Epidermal melanocyte (primary cell): Measurements from ENCODE around the gene FHIT.
"Not testable (repeated sequence)": the region's sequence is repeated elsewhere in the genome, so short reads cannot be mapped to it uniquely, and the experiment has no call there.

ENCODE experiments used
- DNase-seq: peaks from one replicate; pipeline ENCODE4 v3.0.0; 2011; ENCODE audit warnings: low spot score; ENCODE audit not compliant: insufficient read length

The FHIT gene

DNA sequence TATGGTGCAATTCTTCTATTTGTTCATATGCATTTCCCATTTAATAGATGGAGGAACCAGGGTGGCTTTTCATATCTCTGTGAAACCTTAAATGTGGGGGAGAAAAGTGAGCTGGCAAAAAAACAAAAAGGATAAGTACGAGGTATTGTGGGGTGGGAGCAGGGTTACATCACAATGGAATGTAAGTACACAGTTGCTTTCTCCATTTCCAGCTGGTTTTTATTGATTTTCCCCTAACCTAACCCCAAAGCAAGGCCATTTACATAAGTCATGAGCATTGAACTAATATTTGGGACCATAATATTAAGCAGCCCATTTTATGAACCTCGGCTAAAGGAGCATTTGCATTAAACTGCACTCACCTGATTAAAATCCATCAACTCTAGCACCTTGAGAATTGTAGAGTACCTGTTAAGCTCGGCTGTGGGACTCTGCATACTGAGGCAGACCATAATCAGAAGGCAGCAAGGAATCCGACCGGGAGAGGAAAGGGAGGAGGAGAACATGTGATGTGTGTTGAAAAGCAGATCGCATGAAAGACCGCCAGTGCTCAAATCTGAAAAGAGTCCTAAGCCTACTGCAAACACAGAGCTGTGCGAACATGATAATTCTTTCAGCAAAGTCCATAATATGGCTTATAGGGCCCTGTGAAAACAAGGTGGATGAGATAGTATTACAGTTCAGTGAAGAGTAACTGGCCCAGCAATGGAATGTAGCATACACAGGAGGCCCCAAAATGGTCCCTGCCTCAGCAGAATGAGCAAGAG lies 513.4 kb downstream of the FHIT start:
- no peak for DNase-seq

DNA sequence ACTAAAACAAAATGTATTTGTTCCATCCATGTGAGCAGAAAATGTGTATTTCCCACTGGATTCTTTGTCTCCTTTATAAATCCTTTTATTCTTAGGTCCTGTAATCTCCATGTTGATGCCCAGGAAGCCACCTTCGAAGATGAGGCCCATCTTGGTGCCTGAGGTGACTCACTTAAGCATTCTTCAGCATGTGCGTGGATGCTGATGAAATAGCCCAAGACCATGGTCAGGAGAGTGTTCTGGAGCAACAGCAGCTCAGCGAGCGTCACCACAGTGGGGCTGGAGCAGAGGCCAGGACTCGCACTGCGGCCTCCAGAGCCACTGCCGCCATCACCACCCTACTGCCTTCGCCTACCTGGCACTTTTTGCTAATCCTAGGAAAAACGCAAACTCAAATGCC lies 520.9 kb downstream of the FHIT start:
- no peak for DNase-seq

DNA sequence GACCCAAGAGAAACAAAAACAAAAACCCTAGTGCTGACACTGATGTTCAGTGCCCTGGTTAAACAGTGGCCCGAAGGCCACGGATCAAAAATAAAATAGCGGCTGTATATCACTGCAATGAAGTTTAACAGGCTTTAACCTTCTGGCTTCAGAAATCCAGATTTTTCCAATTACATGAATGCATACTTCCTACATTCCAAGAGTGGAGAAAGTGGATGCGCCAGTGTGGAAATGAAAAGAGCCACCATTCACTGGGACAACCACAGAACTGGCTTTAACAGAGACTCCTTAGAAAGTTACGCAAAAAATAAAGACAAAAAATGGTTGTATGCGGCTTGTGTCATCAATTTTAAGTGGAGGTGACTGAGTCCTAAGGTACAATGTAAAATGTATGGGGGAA lies 522.2 kb downstream of the FHIT start:
- no peak for DNase-seq

DNA sequence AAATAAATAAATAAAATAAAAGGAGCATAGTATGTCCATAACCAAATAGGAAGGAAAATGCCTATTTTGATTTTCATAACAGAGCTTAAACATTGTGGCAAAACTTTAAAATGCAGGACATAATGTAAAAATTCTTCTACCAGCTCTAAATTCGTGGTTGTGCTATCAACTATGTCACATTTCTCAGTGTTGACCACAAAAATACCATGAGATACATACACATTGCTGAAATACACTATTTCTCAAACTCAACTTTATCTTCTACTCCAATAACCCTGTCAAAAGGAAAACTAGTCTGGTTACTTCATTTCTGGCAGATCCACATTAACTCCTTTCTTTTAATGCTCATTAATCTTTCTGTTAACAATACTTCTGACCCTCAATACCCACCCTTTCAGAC lies 523.2 kb downstream of the FHIT start:
- no peak for DNase-seq

DNA sequence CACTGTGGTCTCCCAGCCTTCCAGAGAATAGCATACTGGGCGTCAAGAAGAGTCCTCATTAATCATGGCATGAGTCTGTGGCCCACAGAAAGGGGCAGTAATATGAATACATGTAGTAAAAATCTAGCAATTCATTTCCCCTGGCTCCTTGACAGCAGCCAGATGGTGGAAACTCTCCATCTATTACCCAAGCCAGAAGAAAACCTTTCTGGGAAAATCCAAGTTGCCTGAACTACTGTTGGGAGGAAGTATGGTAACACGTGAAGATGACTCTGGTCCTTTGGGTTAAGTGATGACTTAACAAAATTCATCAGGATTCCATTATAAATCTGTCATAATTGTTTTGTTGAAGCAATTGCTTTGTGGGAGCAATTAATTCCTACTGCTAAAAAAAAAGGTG lies 530.5 kb downstream of the FHIT start:
- no peak for DNase-seq

DNA sequence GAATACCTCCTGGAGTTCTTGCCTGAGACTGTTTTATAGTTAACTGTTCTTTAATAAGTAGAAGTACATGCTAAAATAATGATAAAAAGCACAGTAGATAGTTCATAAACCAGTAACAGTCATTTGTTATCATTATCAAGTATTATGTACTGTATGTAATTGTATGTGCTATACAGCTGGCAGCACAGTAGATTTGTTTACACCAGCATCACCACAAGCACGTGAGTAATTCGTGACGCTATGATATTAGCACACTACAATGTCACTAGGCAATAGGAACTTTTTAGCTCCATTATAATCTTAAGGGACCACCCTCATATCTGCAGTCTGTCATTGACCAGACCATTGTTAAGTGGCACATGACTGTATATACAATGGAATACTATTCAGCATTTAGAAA lies 534.7 kb downstream of the FHIT start:
- no peak for DNase-seq

DNA sequence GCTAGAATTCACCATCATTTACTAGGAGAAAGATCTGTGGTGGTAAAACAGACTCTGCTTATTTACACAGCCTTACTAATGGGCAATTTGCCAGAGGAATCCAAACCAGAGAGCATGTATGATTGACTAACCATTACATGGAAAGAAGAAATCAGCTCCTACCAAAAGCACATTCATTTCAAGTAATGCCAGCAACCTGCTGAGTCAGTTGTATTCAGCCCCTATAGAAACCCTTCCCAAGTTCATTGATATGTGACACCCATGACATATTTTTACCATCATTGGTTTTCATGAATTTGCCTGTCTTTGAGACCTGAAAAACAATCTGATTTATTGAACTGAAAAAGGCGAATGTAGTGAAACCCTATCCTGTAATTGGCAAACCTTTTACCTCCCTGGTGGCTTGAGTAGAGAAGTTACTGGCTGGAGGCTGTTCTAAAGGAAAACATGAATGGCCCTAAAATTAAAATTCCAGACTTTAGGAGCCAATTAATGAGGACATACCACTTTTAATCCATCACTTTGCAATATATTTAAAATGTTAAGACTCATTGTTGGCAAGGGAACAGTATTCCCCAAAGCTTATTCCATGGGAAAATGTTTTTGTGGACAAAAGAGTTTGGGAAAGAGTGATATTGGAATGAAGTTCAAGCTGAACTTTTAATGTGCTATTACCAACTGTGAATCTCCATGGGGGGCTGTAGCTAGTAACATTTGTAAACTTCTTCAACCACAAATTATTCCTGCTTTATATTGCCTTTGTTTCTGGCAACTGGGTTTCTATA lies 542.9 kb downstream of the FHIT start:
- DNase-seq: no peak

DNA sequence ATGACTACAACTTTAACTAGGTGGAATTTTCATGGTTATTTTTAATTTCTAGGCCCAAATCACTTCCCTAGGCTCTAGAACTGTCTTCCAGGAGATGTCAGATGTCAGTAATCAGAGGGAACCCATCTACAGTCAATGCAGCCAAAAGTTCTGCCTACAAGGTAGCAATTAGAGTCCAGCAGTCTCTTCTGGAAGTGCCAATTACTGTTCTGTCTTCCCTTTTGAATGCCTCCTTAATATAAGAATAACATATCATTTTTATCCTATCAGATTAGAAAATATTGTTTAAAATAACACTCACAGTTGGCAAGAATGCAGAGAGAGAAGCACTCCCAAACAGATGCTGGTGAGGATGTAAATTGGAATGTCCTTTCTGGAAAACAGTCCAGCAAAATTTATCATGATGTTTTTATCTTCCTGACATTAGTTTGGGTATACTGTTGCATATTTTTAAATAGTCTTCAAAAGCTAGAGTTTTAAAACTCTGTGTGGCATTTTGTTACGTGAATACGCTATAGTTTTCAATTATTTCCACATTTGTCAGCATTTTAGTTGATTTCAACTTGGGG lies 543.7 kb downstream of the FHIT start:
- no peak for DNase-seq

DNA sequence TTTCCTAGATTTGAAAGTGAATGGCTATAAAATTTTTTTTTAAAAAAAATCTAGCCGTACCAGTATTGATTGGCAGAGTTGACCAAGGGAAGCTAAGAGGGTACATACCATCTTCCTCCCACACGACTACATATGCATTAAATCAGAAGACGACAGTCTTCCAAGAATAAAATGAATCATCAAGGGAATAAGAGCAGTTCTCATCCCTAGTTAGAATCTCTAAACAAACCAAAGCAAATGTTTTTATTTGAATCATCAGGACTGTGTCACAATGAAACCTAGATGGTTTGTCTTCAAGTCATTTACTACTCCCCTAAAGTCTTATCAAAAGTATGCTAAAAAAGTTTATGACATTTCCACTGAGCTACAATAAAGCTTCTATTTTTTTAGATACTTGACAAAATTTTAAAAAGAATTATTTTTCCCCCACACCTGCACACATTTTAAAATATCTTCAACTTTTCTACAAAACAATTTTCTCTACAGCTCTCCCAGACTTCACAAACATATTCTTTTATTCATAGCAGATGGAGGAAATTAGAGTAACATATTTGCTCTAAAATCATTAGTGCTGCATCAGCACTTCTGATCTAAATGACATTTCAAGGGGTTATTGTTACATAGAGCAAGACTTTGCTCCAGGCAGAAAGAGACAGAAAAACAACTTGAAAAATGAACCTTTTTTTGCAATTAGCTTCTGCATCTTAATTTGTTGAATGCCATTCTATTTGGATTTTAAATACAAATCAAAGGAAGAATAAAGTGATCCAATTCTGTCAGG lies 547.1 kb downstream of the FHIT start:
- DNase-seq: no peak

DNA sequence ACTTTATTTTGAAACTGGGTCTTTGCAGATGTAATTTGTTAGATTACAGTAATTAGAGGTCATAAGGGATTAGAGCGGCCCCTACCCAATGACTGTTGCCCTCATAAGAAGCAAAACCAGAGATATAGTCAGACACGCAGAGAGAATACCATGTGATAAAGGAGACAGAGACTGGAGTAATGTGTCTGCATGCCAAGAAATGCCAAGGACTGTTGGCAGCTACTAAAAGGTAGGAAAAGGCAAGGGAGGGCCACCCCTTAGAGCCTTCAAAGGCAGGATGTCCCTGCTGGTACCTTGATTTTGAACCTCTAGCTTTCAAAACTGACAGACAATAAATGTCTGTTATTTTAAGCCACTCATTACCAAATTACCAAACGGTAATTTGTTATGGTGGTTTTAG lies 548.2 kb downstream of the FHIT start:
- no peak for DNase-seq

DNA sequence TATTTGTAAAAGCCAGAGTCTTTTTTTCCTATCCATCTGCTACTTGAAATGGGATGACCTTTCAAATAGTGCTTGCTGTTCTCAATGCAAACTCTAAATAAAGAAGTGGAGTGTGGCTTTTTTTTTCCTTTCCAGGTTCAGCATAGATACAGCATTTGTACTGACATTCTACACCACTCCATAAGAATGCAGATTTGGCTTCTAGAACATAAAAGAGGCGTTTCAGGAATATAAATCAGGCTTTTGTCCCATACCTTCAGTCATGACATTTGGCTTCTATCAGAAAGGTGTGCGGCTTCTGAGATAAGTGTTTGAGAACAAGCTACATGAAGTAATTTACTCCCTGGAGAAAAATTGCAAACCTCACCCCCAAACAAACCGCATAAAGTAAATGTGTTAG lies 553.1 kb downstream of the FHIT start:
- no peak for DNase-seq

DNA sequence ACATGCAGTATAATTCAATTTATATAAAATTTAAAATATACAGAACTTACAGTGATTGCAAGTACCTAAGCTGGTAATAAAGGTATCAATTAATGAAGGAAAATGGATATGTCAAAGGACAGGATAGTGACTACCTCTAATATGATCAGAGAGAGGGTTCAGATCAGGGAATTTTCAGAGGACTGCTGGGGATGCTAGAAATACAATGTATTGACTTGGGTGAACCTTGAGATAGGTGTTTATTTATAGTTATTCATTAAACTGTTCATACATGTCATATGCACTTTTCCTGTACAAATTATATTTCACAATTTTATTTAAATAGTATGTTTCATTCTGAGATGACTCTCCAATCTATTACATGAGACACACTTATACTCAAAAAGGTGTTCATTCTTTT lies 554.1 kb downstream of the FHIT start:
- DNase-seq: no peak

DNA sequence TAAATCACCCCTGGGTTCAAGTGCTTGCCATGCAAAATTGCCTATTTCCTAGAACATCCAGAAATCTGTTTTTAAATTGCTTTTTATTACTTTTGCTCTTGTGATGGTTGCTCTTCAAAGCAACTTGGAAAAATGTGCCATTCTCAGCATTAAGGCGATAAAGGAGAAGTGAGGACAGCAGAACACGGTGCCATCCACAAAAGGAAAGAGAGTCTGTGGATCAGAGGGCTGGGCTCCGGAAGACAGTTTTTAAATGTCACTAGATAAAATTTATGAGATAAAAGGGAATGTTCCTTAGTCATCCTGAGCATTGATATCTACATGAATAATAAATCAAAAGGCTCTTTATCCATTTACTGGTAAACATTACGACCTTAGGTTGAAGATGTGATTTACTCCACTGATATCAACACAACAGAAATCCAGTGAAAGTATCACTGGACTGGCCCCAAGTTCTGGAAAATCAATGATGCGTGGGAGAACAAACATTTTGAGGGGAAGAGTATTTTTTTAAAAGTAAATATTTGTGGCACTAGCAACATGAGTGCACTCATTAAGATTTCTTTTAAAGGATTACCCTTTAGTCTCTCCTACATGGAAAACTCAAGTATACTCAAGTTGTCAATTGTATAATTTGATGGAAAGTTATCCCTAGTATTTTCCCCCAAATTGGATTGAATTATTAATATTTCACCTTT lies 554.7 kb downstream of the FHIT start:
- DNase-seq: no peak

DNA sequence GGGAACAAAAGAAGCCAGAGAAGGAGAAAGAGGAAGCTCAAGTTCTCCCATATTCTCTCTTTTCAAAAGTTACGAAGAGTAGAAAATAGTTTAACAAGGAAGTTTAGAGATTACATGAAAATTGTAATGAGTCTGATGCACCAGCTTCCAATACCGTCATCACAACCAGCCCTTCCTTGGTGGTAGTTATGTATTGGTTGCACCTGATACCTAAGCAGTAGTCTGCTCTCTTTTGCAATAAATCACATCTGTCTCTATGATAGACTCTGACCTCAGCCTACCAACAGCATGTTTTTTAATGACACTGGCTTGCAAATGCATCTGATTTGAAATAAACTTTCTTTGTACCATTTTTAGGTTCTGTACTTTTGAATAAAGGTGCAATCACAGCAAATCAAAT lies 575.8 kb downstream of the FHIT start:
- no peak for DNase-seq

DNA sequence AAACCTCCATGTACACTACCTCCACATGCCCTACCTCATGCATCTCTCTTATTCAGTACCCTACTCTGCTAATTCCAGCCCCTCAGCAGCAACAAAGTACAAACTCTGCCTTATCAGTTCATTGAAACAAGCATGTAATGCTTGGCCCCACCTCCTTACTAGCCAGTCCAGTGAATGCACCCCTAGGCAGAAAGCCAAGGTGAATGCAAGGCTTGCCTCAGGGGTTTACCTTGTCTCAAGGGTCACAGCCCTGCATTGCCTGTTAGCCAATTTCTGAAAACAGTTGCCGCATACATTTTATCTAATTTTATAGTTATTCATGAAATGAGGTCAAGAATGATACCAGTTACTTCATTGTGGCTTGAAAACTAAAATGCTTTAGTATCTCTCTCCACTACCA lies 576.4 kb downstream of the FHIT start:
- DNase-seq: no peak

DNA sequence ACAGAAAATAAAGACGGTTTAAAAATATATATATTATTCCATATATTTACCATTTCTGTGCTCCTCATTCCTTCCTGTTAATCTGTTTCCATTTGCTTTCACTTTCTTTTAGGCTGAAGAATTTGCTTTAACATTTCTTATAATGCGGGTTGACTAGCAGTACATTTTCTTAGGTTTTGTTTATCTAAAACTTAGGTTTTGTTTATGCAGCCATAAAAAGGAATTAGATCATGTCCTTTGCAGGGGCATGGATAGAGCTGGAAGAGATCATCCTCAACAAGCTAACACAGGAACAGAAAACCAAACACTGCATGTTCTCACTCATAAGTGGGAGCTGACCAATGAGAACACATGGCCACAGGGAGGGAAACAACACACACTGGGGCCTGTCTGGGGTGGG lies 578.1 kb downstream of the FHIT start:
- DNase-seq: no peak

DNA sequence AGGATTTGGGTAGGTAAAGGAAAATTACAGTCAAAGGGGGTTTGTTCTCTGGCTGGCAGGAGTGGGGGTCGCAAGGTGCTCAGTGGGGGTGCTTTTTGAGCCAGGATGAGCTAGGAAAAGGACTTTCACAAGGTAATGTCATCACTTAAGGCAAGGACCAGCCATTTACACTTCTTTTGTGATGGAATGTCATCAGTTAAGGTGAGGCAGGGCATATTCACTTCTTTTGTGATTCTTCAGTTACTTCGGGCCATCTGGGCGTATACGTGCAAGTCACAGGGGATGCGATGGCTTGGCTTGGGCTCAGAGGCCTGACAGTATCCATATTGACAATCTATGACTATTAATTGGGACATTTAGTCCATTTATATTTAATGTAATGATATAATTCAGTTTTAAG lies 578.9 kb downstream of the FHIT start:
- not testable (repeated sequence) for DNase-seq

DNA sequence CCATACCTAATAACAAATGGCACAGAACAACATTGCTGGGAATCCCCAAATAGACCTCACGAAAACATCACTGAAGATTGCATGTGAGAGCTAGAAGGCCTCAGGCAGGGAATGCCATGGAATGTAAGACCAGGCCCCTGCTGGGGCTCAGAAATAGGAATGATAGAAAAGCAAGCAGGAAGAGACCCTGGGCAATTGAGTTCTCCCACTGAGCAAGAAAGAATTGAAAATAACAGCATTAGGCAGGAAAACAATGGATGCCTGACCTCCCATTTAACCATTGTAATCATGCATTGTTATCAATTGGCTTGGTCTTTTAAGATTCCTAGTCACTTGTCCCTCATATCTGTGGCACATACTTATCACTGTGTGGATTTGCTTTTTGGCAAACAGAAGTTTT lies 581.6 kb downstream of the FHIT start:
- no peak for DNase-seq

DNA sequence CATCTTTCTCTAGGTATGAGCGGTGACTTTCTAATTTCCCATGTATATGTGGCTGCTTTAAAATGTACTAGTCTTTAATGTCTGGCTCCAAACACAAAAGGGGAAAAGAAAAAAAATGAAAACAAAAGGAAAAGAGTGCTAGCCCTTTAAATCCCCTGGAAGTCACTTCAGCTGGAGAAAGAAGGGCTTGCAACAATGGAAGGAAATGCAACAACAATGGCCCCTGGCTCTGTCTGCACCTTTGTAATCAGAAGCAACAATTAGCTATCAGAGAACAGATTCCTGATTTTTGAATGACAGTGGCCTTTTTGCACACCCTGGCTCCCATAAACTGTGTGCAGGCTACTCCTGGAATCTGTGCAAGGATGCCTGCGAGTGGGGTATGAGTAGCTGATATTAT lies 591.2 kb downstream of the FHIT start:
- DNase-seq: no peak

DNA sequence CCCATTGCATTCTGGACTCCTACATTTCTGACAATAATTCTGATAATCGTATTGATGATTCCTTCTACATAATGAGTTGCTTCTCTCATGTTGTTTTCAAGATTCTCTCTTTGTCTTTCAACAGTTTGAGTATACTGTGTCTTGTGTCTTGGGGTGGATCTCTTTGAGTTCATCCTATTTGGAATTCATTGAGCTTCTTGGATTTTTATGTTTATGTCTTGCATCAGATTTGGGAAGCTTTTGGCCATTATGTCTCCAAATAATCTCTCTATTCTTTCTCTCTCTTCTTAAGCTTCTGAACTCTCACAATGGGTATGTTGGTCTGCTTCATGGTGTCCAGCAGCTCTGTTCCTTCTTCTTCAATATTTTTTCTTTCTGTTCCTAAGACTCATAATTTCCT lies 592.2 kb downstream of the FHIT start:
- DNase-seq: no peak

DNA sequence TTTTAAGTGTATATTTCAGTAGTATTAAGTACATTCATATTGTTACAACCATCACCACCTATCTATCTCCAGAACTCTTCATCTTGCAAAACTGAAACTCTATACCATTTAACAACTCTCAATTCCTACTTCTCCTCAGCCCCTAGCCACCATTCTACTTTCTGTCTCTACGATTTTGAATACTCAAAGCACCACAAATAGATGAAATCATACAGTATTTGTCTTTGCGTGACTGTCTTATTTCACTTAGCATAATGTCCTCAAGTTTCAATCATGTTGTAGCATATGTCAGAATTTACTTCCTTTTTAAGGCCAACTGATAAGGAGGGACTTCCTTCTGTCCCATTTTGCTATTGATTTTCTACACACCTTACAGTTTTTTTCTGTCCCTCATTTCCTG lies 593.3 kb downstream of the FHIT start:
- no peak for DNase-seq
